ELF-1 (cell line): ENCODE results near the gene DLGAP4.

Experiments used
- DNase-seq: peaks from one replicate; pipeline ENCODE4 v3.0.0-alpha.2; 2016; ENCODE audit warnings: low read depth, low spot score

Gene DLGAP4

GRCh38 chr20:36411861-36412454 lies 105.8 kb downstream of the DLGAP4 start:
- no peak for DNase-seq

- no peak for DNase-seq
These were observed 109.4 kb downstream of the DLGAP4 start for GRCh38 chr20:36415475-36416002.

GRCh38 chr20:36418711-36419110 lies 112.6 kb downstream of the DLGAP4 start:
- DNase-seq, result no peak

GRCh38 chr20:36421641-36422040 lies 115.5 kb downstream of the DLGAP4 start:
- no peak for DNase-seq

- DNase-seq, result no peak
These were observed 118.2 kb downstream of the DLGAP4 start for GRCh38 chr20:36424314-36424713.

- DNase-seq, result no peak
These were observed 119.0 kb downstream of the DLGAP4 start for GRCh38 chr20:36425166-36425565.

- DNase-seq, result no peak
These were observed 125.5 kb downstream of the DLGAP4 start for GRCh38 chr20:36431604-36432003.

- DNase-seq, result no peak
These were observed 126.0 kb downstream of the DLGAP4 start for GRCh38 chr20:36432096-36432495.

GRCh38 chr20:36434383-36434782 lies 128.2 kb downstream of the DLGAP4 start:
- DNase-seq, result no peak

- no peak for DNase-seq
These were observed 129.0 kb downstream of the DLGAP4 start for GRCh38 chr20:36435124-36435523.

GRCh38 chr20:36435592-36436541 lies 129.7 kb downstream of the DLGAP4 start:
- DNase-seq, result peak; percentile 93

- DNase-seq, result peak; percentile 87
These were observed 133.0 kb downstream of the DLGAP4 start for GRCh38 chr20:36439040-36439730.

GRCh38 chr20:36439731-36440072 lies 133.6 kb downstream of the DLGAP4 start:
- no peak for DNase-seq

- DNase-seq, result no peak
These were observed 134.4 kb downstream of the DLGAP4 start for GRCh38 chr20:36440370-36441026.

- DNase-seq, result no peak
These were observed 134.9 kb downstream of the DLGAP4 start for GRCh38 chr20:36441027-36441414.

- DNase-seq, result no peak
These were observed 135.3 kb downstream of the DLGAP4 start for GRCh38 chr20:36441416-36441815.

GRCh38 chr20:36445847-36446246 lies 139.7 kb downstream of the DLGAP4 start:
- no peak for DNase-seq

GRCh38 chr20:36446557-36446956 lies 140.4 kb downstream of the DLGAP4 start:
- DNase-seq, result no peak

- peak; percentile 79 for DNase-seq
These were observed 141.0 kb downstream of the DLGAP4 start for GRCh38 chr20:36447101-36447500.

- no peak for DNase-seq
These were observed 143.5 kb downstream of the DLGAP4 start for GRCh38 chr20:36449663-36450062.

GRCh38 chr20:36454332-36454697 lies 148.2 kb downstream of the DLGAP4 start:
- DNase-seq, result no peak
